ENCODE data around the gene LSAMP. TPM values are rescaled to one million over a fixed set of nuclear protein-coding genes. Genes with fewer than 3 reads are reported as not detected.

LSAMP gene
- total and polyA plus RNA-seq, 2 of the 13 experiments (the other 11 are each of a cell fraction or from before 2014, with no cell fraction given), result not detected

DNA sequence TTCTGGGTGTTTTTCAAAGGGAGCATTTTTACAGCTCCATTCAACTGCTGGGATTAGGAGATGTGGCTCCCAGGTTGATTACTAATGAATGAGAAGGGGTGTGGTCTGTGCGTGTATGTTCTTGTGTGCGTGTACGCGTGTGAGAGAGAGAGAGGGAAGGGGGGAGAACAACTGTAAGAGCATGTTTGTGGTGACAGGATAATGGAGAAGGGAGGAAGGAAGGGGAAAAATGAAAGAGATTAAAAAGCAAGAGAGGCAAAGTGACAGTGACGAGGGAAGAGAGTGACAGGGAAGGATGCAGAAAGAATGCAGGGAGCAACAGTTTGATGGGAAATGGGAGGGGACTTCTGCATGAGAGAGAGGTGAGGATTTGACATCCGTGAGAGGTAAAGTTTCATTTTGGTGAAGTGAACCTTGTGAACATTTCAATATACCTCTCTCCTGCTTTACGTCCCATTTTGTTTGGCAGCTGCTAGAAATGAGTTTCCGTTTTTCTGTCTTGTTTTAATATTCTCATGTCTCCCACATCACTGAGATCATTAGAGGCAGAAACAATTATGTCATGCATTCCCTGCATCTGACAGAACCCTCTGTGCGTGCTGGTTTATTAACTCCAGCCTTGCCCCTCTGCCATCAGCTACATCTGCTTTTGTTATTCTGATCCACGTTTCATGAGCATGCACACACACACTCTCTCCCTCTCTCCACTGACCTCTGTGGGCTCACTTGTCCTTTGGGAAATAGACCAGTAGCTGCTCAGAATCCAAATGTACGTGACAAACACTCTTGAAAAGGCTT lies 660.3 kb downstream of the LSAMP start (continued):
- TF ChIP-seq, protein P1, sequence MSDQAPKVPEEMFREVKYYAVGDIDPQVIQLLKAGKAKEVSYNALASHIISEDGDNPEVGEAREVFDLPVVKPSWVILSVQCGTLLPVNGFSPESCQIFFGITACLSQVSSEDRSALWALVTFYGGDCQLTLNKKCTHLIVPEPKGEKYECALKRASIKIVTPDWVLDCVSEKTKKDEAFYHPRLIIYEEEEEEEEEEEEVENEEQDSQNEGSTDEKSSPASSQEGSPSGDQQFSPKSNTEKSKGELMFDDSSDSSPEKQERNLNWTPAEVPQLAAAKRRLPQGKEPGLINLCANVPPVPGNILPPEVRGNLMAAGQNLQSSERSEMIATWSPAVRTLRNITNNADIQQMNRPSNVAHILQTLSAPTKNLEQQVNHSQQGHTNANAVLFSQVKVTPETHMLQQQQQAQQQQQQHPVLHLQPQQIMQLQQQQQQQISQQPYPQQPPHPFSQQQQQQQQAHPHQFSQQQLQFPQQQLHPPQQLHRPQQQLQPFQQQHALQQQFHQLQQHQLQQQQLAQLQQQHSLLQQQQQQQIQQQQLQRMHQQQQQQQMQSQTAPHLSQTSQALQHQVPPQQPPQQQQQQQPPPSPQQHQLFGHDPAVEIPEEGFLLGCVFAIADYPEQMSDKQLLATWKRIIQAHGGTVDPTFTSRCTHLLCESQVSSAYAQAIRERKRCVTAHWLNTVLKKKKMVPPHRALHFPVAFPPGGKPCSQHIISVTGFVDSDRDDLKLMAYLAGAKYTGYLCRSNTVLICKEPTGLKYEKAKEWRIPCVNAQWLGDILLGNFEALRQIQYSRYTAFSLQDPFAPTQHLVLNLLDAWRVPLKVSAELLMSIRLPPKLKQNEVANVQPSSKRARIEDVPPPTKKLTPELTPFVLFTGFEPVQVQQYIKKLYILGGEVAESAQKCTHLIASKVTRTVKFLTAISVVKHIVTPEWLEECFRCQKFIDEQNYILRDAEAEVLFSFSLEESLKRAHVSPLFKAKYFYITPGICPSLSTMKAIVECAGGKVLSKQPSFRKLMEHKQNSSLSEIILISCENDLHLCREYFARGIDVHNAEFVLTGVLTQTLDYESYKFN (CRISPR knock-in tag; conservative IDR thresholded peaks at IDR 0.05), result no peak
- TF ChIP-seq, protein P2, sequence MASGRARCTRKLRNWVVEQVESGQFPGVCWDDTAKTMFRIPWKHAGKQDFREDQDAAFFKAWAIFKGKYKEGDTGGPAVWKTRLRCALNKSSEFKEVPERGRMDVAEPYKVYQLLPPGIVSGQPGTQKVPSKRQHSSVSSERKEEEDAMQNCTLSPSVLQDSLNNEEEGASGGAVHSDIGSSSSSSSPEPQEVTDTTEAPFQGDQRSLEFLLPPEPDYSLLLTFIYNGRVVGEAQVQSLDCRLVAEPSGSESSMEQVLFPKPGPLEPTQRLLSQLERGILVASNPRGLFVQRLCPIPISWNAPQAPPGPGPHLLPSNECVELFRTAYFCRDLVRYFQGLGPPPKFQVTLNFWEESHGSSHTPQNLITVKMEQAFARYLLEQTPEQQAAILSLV (CRISPR knock-in tag; IDR thresholded peaks at IDR 0.05; ENCODE audit: borderline replicate concordance), result no peak
- TF ChIP-seq PHF8 (CRISPR knock-in tag; IDR thresholded peaks at IDR 0.05) (no peak), ZNF615 (CRISPR knock-in tag; IDR thresholded peaks at IDR 0.05; ENCODE audit: borderline replicate concordance) (no peak), ZFP37 (CRISPR knock-in tag; IDR thresholded peaks at IDR 0.05; ENCODE audit: borderline replicate concordance) (no peak), SNAPC2 (CRISPR knock-in tag; IDR thresholded peaks at IDR 0.05) (no peak), HNF4G (IDR thresholded peaks at IDR 0.05; ENCODE audit: borderline replicate concordance, low read depth, low read length) (no peak), HNF4G (CRISPR knock-in tag; IDR thresholded peaks at IDR 0.05; ENCODE audit: borderline replicate concordance, low read depth) (no peak), DNMT1 (CRISPR knock-in tag; IDR thresholded peaks at IDR 0.05) (no peak), FOXO1 (CRISPR knock-in tag; IDR thresholded peaks at IDR 0.05) (no peak), GATA4 (IDR thresholded peaks at IDR 0.05; ENCODE audit: borderline replicate concordance, low read depth) (no peak), SP2 (CRISPR knock-in tag; IDR thresholded peaks at IDR 0.05) (peak; percentile 5), ZBTB7A (CRISPR knock-in tag; IDR thresholded peaks at IDR 0.05) (0 out of 2 replicates have a peak, but pooled peaks have one; percentile 4), ZNF501 (CRISPR knock-in tag; IDR thresholded peaks at IDR 0.05) (peak; percentile 60; the same call in 1 of the 2 replicates), ZC3H4 (CRISPR knock-in tag; IDR thresholded peaks at IDR 0.05; ENCODE audit: borderline replicate concordance) (no peak; the same call in 1 of the 2 replicates), POLR2AphosphoS5 (IDR thresholded peaks at IDR 0.05; ENCODE audit: low read depth, low read length) (0 out of 2 replicates have a peak, but pooled peaks have one; percentile 10), ZNF776 (CRISPR knock-in tag; IDR thresholded peaks at IDR 0.05) (no peak; the same call in 1 of the 2 replicates), CC2D1A (CRISPR knock-in tag; IDR thresholded peaks at IDR 0.05) (no peak)
- TF ChIP-seq, protein P3, sequence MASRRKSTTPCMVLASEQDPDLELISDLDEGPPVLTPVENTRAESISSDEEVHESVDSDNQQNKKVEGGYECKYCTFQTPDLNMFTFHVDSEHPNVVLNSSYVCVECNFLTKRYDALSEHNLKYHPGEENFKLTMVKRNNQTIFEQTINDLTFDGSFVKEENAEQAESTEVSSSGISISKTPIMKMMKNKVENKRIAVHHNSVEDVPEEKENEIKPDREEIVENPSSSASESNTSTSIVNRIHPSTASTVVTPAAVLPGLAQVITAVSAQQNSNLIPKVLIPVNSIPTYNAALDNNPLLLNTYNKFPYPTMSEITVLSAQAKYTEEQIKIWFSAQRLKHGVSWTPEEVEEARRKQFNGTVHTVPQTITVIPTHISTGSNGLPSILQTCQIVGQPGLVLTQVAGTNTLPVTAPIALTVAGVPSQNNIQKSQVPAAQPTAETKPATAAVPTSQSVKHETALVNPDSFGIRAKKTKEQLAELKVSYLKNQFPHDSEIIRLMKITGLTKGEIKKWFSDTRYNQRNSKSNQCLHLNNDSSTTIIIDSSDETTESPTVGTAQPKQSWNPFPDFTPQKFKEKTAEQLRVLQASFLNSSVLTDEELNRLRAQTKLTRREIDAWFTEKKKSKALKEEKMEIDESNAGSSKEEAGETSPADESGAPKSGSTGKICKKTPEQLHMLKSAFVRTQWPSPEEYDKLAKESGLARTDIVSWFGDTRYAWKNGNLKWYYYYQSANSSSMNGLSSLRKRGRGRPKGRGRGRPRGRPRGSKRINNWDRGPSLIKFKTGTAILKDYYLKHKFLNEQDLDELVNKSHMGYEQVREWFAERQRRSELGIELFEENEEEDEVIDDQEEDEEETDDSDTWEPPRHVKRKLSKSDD (CRISPR knock-in tag; IDR thresholded peaks at IDR 0.05; ENCODE audit: low read depth), result no peak
- TF ChIP-seq, protein P4, sequence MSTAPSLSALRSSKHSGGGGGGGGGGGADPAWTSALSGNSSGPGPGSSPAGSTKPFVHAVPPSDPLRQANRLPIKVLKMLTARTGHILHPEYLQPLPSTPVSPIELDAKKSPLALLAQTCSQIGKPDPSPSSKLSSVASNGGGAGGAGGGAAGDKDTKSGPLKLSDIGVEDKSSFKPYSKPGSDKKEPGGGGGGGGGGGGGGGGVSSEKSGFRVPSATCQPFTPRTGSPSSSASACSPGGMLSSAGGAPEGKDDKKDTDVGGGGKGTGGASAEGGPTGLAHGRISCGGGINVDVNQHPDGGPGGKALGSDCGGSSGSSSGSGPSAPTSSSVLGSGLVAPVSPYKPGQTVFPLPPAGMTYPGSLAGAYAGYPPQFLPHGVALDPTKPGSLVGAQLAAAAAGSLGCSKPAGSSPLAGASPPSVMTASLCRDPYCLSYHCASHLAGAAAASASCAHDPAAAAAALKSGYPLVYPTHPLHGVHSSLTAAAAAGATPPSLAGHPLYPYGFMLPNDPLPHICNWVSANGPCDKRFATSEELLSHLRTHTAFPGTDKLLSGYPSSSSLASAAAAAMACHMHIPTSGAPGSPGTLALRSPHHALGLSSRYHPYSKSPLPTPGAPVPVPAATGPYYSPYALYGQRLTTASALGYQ (CRISPR knock-in tag; IDR thresholded peaks at IDR 0.05), result no peak

Measured in HepG2 (cell line).